Measurements from ENCODE around the gene SULT1E1.
"Not testable (repeated sequence)": the region's sequence is repeated elsewhere in the genome, so short reads cannot be mapped to it uniquely, and the experiment has no call there.

Gene SULT1E1

DNA sequence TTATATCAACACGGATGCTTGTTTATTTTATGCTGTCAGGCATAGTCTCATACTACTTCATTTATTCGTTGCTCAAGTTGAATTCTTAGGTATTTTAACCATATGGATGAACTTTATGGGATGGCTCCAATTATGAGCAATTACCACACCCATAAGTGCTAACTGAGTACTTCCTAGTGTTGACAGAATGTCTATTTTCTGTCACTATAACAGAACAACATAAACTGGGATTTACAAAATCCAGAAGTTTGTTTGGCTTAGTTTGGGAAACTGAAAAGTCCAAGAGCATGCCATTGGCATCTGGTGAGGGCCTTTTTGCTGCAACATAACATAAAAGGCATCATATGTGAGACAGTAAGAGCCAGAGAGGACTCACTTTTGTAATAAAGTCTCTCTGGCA is 21.0 kb downstream of the SULT1E1 start:
- no peak for DNase-seq

DNA sequence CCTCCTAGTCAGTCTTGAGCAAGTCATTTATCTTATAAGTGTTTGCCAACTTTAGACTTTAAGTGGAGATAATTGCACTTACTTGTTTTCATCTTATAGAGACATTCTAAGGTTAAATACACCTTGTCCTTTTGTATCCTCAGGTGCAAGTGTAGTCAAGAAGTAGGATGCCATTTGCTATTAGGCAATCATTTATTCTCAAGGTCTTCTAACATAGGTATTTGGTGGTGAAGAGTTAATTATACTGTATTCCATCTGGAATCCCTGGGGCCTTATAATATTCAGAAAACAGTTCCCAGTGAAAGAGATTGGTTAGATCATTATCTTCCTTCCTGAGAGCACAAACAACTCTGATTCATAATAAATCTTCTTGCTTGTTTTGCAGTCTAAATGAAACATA is 23.7 kb downstream of the SULT1E1 start:
- no peak for DNase-seq

DNA sequence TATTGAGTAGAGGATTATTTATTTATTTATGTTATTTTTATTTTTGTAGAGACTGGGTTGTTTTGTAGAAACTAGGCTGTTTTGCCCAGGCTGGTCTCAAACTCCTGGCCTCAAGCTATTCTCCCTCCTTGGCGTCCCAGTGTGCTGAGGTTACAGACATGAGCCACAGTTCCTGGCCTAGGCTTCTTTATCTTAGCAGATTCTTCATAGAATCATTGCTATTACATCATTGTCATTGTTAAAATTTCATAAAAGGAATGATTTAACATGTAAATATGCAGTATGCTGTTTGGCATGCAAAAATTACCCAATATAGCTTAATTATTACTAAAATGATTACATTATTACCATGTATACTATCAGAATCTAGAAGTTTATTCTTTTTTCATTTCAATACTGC is 24.2 kb downstream of the SULT1E1 start:
- no peak for DNase-seq

DNA sequence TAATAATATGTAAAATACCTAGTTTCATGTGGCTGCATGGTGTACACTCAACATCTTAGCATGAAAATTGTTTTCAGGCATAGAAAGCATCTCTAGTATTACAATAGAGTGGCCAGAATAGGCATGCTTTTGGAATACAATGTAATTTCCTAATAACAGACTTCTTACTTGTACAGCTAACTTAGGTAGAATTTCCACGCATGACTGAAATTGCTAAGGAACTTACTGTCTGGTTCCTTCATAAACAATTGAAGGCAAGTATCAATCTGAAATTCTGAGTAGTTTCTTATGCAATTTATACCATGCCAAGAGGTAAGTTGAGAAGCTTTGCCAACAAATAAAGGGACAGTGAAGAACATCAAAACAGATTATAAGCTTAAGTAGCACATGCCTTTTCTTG is 26.7 kb downstream of the SULT1E1 start:
- no peak for DNase-seq

DNA sequence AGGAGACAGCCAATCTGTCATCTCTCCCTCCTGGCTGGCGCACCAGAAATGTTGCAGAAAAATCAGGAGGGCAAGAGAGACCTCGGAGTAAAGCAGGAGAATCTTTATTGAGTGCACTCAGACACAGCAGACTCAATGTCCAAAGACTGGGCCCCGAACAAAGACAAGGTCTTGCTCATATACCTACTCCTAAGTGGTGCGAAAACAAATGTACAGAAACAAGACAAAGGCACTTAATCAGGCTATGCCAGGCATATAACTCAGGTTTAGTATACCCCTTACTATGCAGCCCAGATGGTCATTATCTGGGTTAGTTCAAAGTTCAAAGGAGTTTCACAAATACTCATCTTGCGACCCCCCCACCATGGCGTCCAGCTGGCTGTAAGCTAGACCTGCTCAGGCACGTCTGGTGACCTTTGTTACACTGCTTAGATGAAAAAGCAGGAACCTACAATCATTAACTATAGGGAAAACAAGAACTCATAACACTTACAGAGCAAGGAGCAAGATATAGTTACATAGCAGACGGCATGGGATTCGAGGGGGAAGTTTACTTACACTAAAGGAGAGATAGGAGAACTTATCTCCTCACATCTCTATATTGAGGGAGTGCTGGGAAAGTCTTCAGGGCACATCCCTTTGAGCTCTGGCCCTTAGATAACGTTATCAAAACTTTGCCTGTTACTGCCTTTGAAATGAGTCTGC is 27.5 kb downstream of the SULT1E1 start:
- DNase-seq = no peak

DNA sequence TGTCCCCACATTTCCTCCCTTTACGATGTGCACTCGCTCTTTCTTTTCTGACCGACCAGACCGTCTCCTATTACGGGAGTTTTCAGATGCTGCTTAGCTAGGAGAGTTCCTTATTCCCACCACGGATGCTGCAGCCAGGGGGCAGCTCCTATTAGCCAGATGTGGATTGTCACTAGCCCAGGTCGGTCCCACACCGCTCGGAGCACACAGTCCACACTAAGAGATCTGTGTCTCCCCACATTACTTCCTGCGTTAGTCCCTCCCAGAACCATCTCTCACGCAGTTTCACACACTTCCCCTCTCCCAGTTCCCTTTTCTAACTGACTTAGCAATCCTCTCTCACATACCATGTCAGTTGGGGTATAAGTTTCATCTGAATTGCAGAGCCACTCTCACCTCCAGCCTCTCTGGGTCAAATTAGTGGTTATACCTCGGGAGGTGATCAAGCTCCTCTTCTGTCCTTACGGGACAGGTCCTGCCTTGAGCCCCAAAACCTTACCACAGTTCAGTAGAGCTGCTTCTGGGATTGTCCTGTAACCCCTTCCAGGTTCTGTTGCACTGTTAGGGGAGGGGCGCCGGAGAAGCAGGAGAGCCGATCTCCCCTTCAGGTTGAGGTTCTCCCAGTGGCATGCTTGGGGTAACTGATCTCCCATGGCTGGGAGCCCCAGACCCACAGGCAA is 28.2 kb downstream of the SULT1E1 start:
- DNase-seq = no peak

DNA sequence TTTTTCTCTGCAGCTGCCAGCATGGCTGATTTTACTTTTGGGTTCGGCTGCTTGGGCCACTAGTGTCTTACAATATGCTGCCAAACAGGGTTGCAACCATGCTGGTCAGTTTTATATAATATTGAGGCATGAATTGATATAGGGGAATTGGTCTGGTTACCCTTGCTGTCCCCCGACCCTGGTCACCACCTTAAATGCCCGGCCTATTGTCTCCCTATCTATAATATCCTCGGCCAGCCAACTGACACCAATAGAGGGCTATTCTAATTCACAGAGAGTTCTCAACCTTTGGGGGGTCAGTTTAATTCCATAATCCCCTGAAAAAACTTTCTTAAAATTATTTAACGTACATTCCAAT is 28.7 kb downstream of the SULT1E1 start:
- DNase-seq = no peak

DNA sequence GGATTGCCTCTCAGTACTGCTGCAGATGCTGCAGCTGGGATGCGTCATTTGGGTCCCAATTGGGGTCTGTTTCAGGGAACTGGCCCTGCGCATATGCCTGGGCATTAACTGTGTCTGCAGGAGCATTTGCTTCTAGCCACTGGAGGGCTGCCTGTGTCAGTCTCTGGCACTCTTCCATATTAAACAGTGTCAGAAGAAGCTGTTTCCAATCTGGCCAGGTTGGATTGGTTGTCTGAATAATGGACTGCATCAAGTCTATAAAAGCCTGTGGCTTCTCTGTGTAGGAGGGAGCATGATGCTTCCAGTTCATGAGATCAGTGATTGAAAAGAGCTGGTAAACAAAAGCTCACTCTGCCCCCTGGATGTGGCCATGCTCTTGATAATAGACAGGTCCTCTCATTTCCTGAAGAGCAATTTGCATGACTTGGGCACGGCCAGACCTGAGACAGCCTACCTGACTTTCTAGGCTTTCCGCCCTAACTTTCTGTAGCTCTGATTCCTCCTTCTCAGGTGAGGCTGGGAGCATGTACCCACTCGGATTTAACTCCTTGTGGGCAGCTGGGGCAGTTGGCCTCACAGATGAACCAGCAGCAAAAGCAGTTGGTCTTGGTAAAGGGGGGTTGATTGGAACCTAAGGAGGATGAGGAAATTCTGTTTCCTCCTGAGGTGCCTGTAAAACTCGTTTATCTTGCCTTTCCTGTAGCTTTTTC is 29.2 kb downstream of the SULT1E1 start:
- no peak for DNase-seq

DNA sequence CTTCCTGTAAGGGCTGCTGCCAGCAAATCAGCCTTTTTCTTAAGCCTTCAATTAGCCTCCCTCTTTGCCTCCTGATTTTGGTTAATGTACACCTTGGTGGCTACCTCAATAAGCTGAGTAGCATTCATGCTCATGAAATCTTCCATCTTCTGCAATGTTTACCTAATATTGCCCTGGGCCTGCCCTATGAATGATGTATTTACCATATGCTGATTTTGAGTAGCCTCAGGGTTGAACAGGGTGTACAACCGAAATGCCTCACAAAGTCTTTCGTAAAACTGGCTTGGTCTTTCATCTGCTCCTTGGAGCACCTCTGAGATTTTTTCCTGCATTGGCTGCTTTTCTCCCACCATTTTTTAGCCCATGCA is 29.8 kb downstream of the SULT1E1 start:
- no peak for DNase-seq

DNA sequence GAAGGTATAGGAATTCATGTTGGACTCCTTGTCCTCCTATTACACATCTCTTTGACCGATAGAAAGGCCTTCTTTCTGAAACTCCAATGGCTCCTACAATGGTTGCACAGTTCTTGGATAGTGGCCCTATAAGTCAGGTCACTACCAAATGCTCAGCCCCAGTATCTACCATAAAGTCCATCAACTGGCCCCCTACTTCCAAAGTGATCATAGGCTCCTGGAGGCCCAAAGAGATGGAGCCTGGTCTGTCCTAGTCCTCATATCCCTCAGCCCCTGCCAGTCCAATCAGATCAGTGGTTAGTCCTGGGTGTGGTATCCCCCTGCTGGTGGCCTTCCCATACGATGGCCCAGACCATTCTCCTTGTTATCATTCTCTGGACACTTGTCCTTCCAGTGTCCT is 30.3 kb downstream of the SULT1E1 start:
- DNase-seq = no peak

DNA sequence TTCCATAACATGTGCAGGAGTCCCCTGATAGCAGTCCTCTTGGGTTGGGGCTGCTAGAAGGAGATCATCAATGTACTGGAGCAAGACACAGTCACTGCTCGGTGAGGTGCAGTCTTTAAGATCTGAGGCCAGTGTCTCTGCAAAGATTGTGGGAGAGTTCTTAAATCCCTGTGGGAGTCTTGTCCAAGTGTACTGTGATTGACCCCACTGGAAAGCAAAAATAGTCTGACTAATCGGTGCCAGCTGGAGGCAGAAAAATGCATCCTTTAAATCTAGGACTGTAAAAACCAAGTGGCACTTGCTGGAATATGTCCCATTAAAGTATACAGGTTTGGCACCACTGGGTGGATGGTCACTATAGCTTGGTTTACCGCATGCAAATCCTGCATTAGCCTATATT is 31.1 kb downstream of the SULT1E1 start:
- no peak for DNase-seq

DNA sequence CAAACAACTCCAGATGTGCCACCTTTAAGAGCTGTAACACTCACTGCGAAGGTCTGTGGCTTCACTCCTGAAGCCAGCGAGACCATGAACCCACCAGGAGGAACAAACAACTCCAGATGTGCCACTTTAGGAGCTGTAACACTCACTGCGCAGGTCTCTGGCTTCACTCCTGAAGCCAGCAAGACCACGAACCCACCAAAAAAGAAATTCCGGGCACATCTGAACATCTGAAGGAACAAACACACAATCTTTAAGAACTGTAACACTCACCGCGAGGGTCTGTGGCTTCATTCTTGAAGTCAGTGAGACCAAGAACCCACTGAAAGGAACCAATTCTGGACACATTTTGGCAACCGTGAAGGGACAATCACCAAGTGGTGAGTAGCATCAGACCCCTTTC is 34.9 kb downstream of the SULT1E1 start:
- DNase-seq = not testable (repeated sequence)

DNA sequence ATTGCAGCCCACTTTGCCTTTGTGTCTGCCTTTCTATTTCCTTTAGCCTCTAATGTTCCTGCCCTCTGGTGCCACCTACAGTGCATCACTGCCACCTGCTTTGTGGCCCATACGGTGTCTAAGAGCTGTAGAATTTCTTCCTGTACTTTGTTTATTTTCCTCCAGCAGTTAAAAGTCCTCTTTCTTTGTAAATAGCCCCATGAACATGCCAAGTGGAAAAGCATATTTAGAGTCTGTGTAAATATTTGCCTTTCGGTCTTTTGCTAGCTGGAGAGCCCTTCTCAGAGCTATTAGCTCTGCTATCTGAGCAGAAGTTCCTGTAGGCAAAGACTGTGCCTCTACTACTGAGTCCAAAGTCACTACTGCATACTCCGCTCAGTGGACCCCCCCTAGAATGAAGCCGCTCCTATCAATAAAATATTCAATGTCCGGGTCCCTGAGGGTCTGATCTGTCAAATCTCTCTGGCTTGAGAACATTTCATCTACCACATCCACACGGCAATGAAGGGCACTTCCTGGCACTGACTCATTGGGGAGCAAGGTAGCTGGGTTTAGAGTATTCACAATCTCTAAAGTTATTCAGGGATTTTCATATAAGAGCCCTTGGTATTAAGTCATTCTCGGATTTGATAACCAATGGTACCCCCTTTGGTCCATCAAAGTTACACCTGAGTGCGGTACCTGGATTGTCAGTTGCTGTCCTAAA is 36.3 kb downstream of the SULT1E1 start:
- peak; percentile 57 for DNase-seq

DNA sequence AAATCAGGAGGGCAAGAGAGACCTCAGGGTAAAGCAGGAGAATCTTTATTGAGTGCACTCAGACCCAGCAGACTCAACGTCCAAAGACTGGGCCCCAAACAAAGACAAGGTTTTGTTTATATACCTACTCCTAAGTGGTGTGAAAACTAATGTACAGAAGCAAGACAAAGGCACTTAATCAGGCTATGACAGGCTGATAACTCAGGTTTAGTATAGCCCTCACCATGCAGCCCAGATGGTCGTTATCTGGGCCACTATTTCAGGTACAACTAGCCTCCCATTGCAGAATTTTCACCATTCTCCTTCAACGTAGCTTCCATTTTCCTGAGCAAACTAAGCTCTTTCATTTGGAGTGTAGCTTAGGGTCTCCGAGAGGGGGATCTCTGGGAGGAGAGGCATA is 36.9 kb downstream of the SULT1E1 start:
- no peak for DNase-seq

DNA sequence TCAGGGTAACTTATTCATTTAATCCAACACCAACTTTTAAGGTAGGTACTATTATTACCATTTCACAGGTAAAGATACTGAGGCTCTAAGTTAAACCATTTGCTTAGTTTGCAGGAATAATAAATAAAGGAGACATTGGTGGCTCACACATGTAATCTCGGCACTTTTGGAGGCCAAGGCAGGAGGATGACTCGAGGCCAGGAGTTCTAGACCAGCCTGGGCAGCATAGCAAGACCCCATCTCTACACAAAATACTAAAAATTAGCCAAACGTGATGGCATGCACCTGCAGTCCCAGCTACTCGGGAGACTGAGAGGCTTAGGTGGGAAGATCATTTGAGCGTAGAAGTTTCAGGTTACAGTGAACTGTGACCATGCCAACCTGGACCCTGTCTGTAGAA is 37.7 kb downstream of the SULT1E1 start:
- DNase-seq = no peak

DNA sequence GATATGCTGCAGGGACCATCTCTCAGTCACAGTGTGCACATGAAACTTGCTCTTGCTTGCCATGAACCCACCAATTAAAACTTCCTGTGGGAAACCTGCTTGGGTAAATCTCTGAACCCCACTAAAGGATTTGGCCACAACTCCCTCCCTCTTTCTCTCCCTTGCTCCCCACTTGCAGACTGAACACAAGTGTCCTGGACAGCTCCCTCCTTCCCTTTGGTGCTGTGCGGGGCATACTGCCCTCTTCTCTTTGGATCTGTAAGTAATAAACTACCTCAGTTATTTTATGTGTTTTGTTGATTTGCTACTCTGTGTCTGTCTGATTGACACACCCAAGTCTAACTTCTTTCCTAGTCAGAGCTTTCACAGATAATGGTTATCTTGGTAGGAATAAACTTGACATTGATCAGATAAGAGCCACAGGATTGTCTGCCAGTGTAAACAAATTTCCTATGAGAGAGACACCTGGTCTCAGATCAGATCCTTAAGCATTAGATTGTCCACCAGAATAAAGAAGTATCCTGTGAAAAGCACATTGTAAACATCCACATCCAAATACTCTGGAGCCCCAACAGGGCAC is 41.8 kb downstream of the SULT1E1 start:
- DNase-seq = no peak

DNA sequence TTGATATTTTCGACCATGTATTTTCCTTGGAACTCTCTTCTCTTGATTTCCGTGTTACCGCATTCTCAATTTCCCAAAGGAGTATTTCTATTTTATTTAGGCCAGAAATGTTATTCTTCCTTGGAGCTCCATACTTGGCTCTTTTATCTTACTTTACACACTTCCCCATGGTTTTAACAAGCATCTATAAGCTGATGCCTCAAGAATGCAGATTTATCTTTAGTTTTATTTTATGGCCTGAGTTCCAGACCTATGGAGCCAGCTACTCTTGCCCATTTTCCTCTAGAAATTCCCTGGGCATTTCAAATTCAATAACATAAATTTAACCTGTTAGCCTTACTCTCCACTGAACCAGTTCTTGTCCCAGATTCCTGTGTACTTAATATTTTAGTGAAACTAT is 43.7 kb downstream of the SULT1E1 start:
- DNase-seq = no peak

DNA sequence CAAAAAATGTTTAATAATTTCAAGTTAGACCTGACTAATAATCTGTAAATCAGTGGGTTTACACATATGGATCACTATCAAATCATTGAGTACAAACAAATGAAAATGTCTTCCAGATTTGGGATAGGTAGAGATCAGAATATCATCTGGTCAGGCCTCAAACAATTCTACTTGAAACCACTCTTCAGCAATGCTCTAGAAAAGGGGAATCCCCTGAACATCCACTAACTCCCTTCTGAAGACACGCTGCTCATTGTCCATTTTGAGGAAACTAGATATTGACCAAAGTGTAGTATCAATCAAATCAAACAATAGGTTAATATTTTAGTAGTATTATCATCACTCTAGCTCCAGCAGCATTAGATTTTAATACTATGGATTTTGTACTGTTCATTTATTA is 46.3 kb downstream of the SULT1E1 start:
- DNase-seq = no peak

DNA sequence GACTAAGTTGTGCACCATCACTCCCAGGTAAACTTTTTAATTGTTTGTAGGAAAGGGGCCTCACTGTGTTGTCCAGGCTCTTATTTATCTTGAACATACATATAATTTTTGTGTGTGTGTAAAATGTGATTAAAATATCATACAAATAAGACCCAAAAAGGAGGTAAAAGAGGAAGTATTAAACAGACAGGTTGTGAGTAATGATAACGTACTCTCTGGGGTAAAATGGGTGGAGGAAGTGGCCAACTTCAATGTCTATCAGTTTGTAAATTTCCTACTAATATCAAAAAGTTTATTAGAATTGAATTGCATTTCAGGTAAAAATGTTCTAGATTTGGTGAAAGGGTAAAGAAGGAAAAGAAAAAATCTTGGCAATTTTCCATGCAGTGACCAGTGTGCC is 48.8 kb downstream of the SULT1E1 start:
- no peak for DNase-seq

DNA sequence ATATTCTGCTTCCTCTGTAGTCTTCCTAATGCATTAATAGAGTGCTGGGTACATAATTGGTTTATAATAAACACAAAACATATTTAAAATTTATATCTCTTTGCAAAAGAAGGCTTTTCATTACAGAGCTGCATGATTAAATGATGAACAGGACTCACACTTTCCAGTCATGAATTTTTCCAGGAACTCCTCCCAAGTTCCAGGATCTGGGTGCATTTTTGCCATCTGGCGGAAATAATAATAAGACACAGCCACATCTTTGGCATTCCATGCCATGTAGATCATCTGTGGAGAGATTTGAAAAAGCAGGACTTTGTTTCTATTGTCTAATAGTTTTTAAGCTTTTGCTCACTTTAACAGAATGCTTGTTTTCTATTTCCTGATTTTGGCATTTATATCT is 59.3 kb downstream of the SULT1E1 start:
- no peak for DNase-seq

DNA sequence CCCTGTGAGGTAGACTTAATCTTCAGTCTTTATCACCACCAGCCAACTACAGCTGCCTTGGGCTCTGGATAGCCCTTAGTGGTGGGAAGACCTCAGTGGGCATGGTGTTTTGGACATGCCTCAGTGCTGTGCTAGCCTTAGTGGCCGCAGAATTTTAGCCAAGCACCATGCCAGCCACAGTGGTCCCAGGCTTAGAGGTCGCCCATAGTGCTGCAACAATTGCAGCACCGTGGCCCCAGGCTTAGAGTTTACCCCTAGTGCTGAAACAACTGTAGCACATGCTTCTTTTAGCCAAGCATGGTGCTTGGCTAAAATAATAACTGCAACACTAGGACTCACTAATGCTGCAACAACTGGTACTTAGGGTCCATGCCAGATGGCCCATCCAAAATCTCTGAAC is 60.6 kb downstream of the SULT1E1 start:
- no peak for DNase-seq

DNA sequence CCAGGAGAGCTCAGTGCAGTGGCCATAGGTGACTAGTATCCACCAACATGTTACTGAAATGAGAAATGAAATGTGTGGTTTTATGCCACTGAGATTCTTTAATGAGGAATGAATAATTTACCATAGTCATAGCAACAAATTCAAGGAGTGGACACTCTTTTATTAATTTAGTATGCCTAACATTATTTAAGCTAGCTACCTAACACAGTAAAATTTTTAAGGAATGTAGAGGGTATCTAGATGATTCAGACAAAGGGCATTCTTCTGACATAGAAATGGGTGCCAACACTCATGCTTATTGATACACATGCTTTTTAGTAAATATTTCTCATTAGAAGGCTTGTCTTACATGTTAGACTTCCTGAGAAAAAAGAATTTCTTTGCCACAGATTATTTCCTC is 66.2 kb downstream of the SULT1E1 start:
- no peak for DNase-seq
